ENCODE data around the gene NLRP3.
A peak's percentile ranks its signal among the peaks of the same experiment; 100 is the strongest.
"Not testable (repeated sequence)": the region's sequence is repeated elsewhere in the genome, so short reads cannot be mapped to it uniquely, and the experiment has no call there.

The NLRP3 gene

GRCh38 chr1:247390116-247390791 lies 25.7 kb upstream of the NLRP3 start:
- TF ChIP-seq CTCF (IDR thresholded peaks at IDR 0.05; ENCODE audit: insufficient read depth, low read length, missing control alignments) = peak; percentile 85
- ChIA-PET CTCF (interaction anchor here (0.6 to 5.1 kb wide), 18 partner anchors 8 to 189 kb away, joined by 3 to 38 read pairs (median 4); no protein-coding TSS in a partner anchor), POLR2A (no interaction called here)
- DNase-seq (ENCODE audit: low read depth, low spot score) = no peak
- peak overlapping the region; percentile 15; the same call in 1 of the 2 replicates for H3K4me3 ChIP-seq (ENCODE audit: low read depth, low read length)

GRCh38 chr1:247390996-247391395 lies 25.0 kb upstream of the NLRP3 start:
- no peak for TF ChIP-seq CTCF (IDR thresholded peaks at IDR 0.05; ENCODE audit: insufficient read depth, low read length, missing control alignments)
- no peak overlapping the region for H3K4me3 ChIP-seq (ENCODE audit: low read depth, low read length)

GRCh38 chr1:247392088-247392487 lies 23.9 kb upstream of the NLRP3 start:
- DNase-seq (ENCODE audit: low read depth, low spot score) = no peak
- ChIA-PET CTCF (interaction anchor here (1.9 kb wide), 1 partner anchor 96 kb away, joined by 6 read pairs; no protein-coding TSS in a partner anchor), POLR2A (no interaction called here)
- TF ChIP-seq CTCF (IDR thresholded peaks at IDR 0.05; ENCODE audit: insufficient read depth, low read length, missing control alignments) = no peak
- H3K4me3 ChIP-seq (ENCODE audit: low read depth, low read length) = no peak overlapping the region

More at GRCh38 chr1:247390996-247391395, 25.0 kb upstream of the NLRP3 start:
- ChIA-PET POLR2A (no interaction called here), CTCF (interaction anchor here (1.0 to 5.1 kb wide), 5 partner anchors 17 to 187 kb away, joined by 4 to 38 read pairs (median 6); no protein-coding TSS in a partner anchor)
- DNase-seq (ENCODE audit: low read depth, low spot score) = no peak

GRCh38 chr1:247395075-247395474 lies 20.9 kb upstream of the NLRP3 start:
- H3K4me3 ChIP-seq (ENCODE audit: low read depth, low read length); POLR2A ChIA-PET; DNase-seq (ENCODE audit: low read depth, low spot score); CTCF ChIA-PET: not testable (repeated sequence)

- POLR2A ChIA-PET = no interaction called here
- DNase-seq (ENCODE audit: low read depth, low spot score) = no peak
- TF ChIP-seq CTCF (IDR thresholded peaks at IDR 0.05; ENCODE audit: insufficient read depth, low read length, missing control alignments) = no peak
- CTCF ChIA-PET = no interaction called here
- H3K4me3 ChIP-seq (ENCODE audit: low read depth, low read length) = no peak overlapping the region
Observed at GRCh38 chr1:247400685-247401084, 15.3 kb upstream of the NLRP3 start.

- no peak for DNase-seq (ENCODE audit: low read depth, low spot score)
- CTCF ChIA-PET = no interaction called here
- no peak overlapping the region for H3K4me3 ChIP-seq (ENCODE audit: low read depth, low read length)
- POLR2A ChIA-PET = no interaction called here
- TF ChIP-seq CTCF (IDR thresholded peaks at IDR 0.05; ENCODE audit: insufficient read depth, low read length, missing control alignments) = no peak
Observed at GRCh38 chr1:247401310-247402119, 14.5 kb upstream of the NLRP3 start.

Data from AG04449 (cell line).